Posterior vena cava (tissue), 2 donors: Measurements from ENCODE around the gene HILPDA. TPM values are rescaled to one million over a fixed set of nuclear protein-coding genes. Genes with fewer than 3 reads are reported as not detected.

Experiments used
- DNase-seq: peaks from one replicate; pipeline ENCODE4 v3.0.0-alpha.2; 2020; ENCODE audit warnings: low spot score
- intact Hi-C, 2 donors: fragments of 100-400 bp; cut with DNase I; formaldehyde crosslinking; loops; one replicate each; pipeline versions ENCODE4 v1.14.1 to v1.14.2; 2022 to 2023
- long read RNA-seq, 2 donors: library from polyadenylated mRNA; unstranded; transcript quantifications; one replicate each; pipeline ENCODE4 v2.0.0, GENCODE V29; 2020 to 2021
- total RNA-seq, 2 donors: library from RNA; stranded (reverse); fragmentation: NEBNext Ultra II Directional; extraction: Animal tissue kit (Norgen Biotek cat#: 25700); gene quantifications; one replicate each; pipeline ENCODE4 v1.2.1, GENCODE V29; 2021
- donor health status: DM: yes; HTN: yes; CAD: no.
- donor health status: DM: yes; HTN: yes; CAD: no.

Gene HILPDA
- total RNA-seq, result 10 to 100 TPM; 12.8 to 18.1 TPM
- long read RNA-seq, donor 1, transcript HILPDA-201 (2 exons, 1,349 nt), result major isoform, 7 of 7 reads
- long read RNA-seq, donor 1, partial matches to known transcripts, result 0 of 7 reads
- long read RNA-seq, donor 1, other reads (novel, unspliced or antisense), result 0 of 7 reads
- long read RNA-seq, donor 2, transcript HILPDA-202 (2 exons, 785 nt), result minor isoform, 7 of 46 reads
- long read RNA-seq, donor 2, transcript HILPDA-201 (2 exons, 1,349 nt), result major isoform, 38 of 46 reads
- long read RNA-seq, donor 2, partial matches to known transcripts, result 0 of 46 reads
- long read RNA-seq, donor 2, other reads (novel, unspliced or antisense), result 1 of 46 reads

GRCh38 chr7:128455543-128456254 is at the start of gene HILPDA:
Gene HILPDA (plus strand): TSS chr7:128455878. CDS start chr7:128457269, 1,391 bp downstream.
- peak; percentile 99 for DNase-seq
- intact Hi-C loops, result loop anchor here in 1 of 2 donors (2.0 kb wide), 1 partner anchor 29 kb away; no protein-coding TSS in a partner anchor

GRCh38 chr7:128406314-128407232 is 49.1 kb upstream of the HILPDA start:
- DNase-seq, result peak; percentile 56
- intact Hi-C loops, result no loop called here

- peak; percentile 23 for DNase-seq
Measured at GRCh38 chr7:128407233-128407589, 48.5 kb upstream of the HILPDA start.

GRCh38 chr7:128407751-128408708 is 47.6 kb upstream of the HILPDA start:
- peak; percentile 50 for DNase-seq
- intact Hi-C loops, result no loop called here

More at GRCh38 chr7:128407233-128407589, 48.5 kb upstream of the HILPDA start:
- intact Hi-C loops, result no loop called here

GRCh38 chr7:128408709-128409595 is 46.7 kb upstream of the HILPDA start:
- peak; percentile 81 for DNase-seq
- intact Hi-C loops, result no loop called here

GRCh38 chr7:128409596-128410450 is 45.9 kb upstream of the HILPDA start, which contains the start of gene IMPDH1:
Gene IMPDH1 (minus strand): TSS chr7:128409982. CDS start chr7:128409901, 81 bp downstream.
- peak; percentile 97 for DNase-seq
- intact Hi-C loops, result no loop called here

- no peak for DNase-seq
- intact Hi-C loops, result no loop called here
Measured at GRCh38 chr7:128410451-128410753, 45.3 kb upstream of the HILPDA start.

- intact Hi-C loops, result no loop called here
- no peak for DNase-seq
Measured at GRCh38 chr7:128415217-128415785, 40.4 kb upstream of the HILPDA start.

- intact Hi-C loops, result no loop called here
- no peak for DNase-seq
Measured at GRCh38 chr7:128417071-128417470, 38.6 kb upstream of the HILPDA start.

GRCh38 chr7:128419257-128419656 is 36.4 kb upstream of the HILPDA start:
- intact Hi-C loops, result no loop called here
- no peak for DNase-seq

- intact Hi-C loops, result no loop called here
- DNase-seq, result no peak
Measured at GRCh38 chr7:128420773-128421172, 34.9 kb upstream of the HILPDA start.

- no peak for DNase-seq
- intact Hi-C loops, result no loop called here
Measured at GRCh38 chr7:128421384-128421783, 34.3 kb upstream of the HILPDA start.

- no peak for DNase-seq
- intact Hi-C loops, result no loop called here
Measured at GRCh38 chr7:128422037-128422436, 33.6 kb upstream of the HILPDA start.

GRCh38 chr7:128422842-128423241 is 32.8 kb upstream of the HILPDA start:
- intact Hi-C loops, result no loop called here
- no peak for DNase-seq

GRCh38 chr7:128424686-128425275 is 30.9 kb upstream of the HILPDA start:
- intact Hi-C loops, result loop anchor here (2.0 to 5.0 kb wide), 2 partner anchors 26 to 38 kb away; no protein-coding TSS in a partner anchor
- DNase-seq, result no peak

- DNase-seq, result no peak
- intact Hi-C loops, result loop anchor here (2.0 to 5.0 kb wide), 3 partner anchors 27 to 36 kb away; no protein-coding TSS in a partner anchor
Measured at GRCh38 chr7:128425850-128426249, 29.8 kb upstream of the HILPDA start.
